ENCODE data around the gene PGAM1.

- TF ChIP-seq, protein P1, sequence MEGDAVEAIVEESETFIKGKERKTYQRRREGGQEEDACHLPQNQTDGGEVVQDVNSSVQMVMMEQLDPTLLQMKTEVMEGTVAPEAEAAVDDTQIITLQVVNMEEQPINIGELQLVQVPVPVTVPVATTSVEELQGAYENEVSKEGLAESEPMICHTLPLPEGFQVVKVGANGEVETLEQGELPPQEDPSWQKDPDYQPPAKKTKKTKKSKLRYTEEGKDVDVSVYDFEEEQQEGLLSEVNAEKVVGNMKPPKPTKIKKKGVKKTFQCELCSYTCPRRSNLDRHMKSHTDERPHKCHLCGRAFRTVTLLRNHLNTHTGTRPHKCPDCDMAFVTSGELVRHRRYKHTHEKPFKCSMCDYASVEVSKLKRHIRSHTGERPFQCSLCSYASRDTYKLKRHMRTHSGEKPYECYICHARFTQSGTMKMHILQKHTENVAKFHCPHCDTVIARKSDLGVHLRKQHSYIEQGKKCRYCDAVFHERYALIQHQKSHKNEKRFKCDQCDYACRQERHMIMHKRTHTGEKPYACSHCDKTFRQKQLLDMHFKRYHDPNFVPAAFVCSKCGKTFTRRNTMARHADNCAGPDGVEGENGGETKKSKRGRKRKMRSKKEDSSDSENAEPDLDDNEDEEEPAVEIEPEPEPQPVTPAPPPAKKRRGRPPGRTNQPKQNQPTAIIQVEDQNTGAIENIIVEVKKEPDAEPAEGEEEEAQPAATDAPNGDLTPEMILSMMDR (conservative IDR thresholded peaks at IDR 0.05; ENCODE audit: low read depth, low read length), result no peak
- TF ChIP-seq RCOR1 (IDR thresholded peaks at IDR 0.05; ENCODE audit: insufficient replicate concordance, low read length) (no peak), POLR2A (IDR thresholded peaks at IDR 0.05; ENCODE audit: low read depth, low read length) (no peak), RAD21 (IDR thresholded peaks at IDR 0.05; ENCODE audit: low read length) (no peak), ELK1 (IDR thresholded peaks at IDR 0.05; ENCODE audit: borderline replicate concordance, low read depth, low read length) (no peak), SMC3 (IDR thresholded peaks at IDR 0.05; ENCODE audit: low read depth, low read length) (no peak), USF2 (IDR thresholded peaks at IDR 0.05; ENCODE audit: low read depth, low read length) (no peak), NFE2L2 (IDR thresholded peaks at IDR 0.05; ENCODE audit: low read depth, low read length) (no peak), MXI1 (IDR thresholded peaks at IDR 0.05; ENCODE audit: borderline replicate concordance, low read depth, low read length) (no peak), CEBPB (IDR thresholded peaks at IDR 0.05; ENCODE audit: low read depth, low read length) (no peak), FOS (IDR thresholded peaks at IDR 0.05; ENCODE audit: low read depth, low read length) (no peak), CHD1 (IDR thresholded peaks at IDR 0.05; ENCODE audit: low read depth, low read length) (no peak)
Observed at GRCh38 chr10:97384156-97384555, 41.8 kb upstream of the PGAM1 start.
